Upper lobe of right lung (tissue), 1 donor: ENCODE results near the gene FUOM. TPM values are rescaled to one million over a fixed set of nuclear protein-coding genes. Genes with fewer than 3 reads are reported as not detected.
A peak's percentile ranks its signal among the peaks of the same experiment; 100 is the strongest.

Experiments
- ATAC-seq: fragments of 200-7000 bp; cut with Tn5 transposase; one replicate; pipeline ENCODE4 v1.9.1; 2020; ENCODE audit warnings: mild to moderate bottlenecking, moderate library complexity
- DNase-seq: peaks from one replicate; pipeline ENCODE4 v3.0.0-alpha.2; 2020
- H3K27ac ChIP-seq: fragments of 200-600 bp; one replicate; pipeline ENCODE4 v1.8.0; 2022
- H3K27me3 ChIP-seq: fragments of 200-600 bp; one replicate; pipeline ENCODE4 v1.8.0; 2022; ENCODE audit warnings: mild to moderate bottlenecking
- H3K36me3 ChIP-seq: fragments of 200-600 bp; one replicate; pipeline ENCODE4 v1.8.0; 2022
- H3K4me1 ChIP-seq: fragments of 200-600 bp; one replicate; pipeline ENCODE4 v1.8.0; 2022
- H3K4me3 ChIP-seq: fragments of 200-600 bp; one replicate; pipeline ENCODE4 v1.8.0; 2022; ENCODE audit warnings: mild to moderate bottlenecking
- H3K9me3 ChIP-seq: fragments of 200-600 bp; one replicate; pipeline ENCODE4 v1.8.0; 2022
- CTCF ChIP-seq: fragments of 200-600 bp; IDR thresholded peaks from one replicate; pipeline ENCODE4 v1.8.0; 2022; ENCODE audit warnings: antibody characterized with exemption
- intact Hi-C: fragments of 100-400 bp; cut with DNase I; formaldehyde crosslinking; loops from one replicate; pipeline ENCODE4 v1.11.0; 2022
- total RNA-seq: library from RNA; stranded (reverse); fragmentation: NEBNext Ultra II Directional; extraction: Animal tissue kit (Norgen Biotek cat#: 25700); gene quantifications from one replicate; pipeline ENCODE4 v1.2.1, GENCODE V29; 2021
- donor health status: DM: no; HTN: yes; CAD: no; lungs with severe emphysema.

Gene FUOM
- total RNA-seq, 1 donor from 2014 or later, result 21.2 TPM

DNA sequence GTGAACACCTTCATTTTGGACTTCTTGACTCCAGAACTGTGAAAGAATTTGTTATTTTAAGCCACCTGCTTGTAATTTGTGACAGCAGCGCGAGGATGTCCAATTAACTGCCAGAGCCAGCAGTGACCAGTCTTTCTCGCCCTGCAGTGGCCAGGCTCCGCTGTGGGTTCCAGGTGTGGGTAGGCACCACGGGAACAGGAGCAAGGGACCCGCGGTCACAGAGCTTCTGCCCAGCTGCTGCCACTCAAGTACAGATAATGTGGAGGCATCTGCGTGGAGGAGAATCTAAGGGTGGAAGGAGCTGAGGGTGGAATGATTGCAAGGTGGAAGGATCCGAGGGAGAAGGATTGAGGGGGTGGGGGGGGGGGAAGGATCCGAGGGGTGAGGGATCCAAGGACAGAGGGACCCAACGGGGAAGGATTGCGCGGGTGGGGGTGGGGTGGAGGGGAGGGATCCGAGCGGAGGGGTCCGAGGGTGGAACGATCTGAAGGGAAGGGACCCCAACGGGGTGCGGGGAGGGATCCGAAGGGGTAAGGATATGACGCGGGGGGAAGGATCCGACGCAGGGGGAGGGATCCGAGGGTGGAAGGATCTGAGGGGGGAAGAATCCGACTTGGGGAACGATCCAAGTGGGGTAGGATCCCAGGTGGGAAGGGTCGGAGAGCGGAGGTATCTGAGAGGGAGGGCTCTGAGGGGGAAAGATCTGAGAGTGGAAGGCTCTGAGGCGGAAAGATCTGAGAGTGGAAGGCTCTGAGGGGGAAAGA, 24.7 kb downstream of the FUOM start:
- H3K9me3 ChIP-seq, result no peaks in the 10 kb centered on the region
- intact Hi-C loops, result no loop called here
- H3K27ac ChIP-seq, result no peak overlapping the region
- H3K27me3 ChIP-seq, result peaks cover 70% of the 10 kb centered on the region
- ATAC-seq, result no peak
- H3K4me1 ChIP-seq, result peaks cover 20% of the 10 kb centered on the region
- no peak for TF ChIP-seq CTCF
- no peak for DNase-seq
- no peaks in the 10 kb centered on the region for H3K36me3 ChIP-seq
- H3K4me3 ChIP-seq, result no peak overlapping the region

DNA sequence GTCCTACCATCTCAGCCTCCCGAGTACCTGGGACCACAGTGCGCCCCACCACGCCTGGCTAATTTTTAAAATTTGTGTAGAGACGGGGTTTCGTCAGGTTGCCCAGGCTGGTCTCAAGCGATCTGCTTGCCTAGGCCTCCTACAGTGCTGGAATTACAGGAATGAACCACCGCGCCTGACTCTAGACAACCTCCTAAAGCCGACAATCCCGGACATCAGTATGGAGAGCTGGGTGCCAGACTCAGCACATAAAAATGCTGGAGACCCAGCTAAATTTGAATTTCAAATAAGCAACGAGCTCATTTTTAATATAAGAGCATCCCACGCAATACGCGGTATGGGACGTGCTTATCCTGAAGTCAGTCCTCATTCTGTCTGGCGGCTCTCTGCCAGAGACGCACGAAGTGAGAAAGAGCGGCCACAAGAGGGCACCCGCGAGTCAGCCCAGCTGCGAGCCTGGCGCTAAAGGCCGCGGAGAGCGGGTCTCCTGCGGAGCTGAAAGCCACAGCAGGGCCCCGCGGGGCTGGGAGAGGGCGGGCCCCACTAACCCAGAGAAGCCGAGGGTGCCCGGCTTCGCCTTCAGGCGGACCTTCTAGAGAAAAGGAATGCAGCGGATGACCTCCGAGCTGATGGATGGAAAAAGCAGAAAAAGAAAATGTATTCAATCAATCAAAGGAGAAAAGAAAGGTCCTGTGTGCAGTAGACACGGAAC, 28.2 kb downstream of the FUOM start:
- peak; percentile 92 for ATAC-seq
- no peak overlapping the region for H3K4me3 ChIP-seq

DNA sequence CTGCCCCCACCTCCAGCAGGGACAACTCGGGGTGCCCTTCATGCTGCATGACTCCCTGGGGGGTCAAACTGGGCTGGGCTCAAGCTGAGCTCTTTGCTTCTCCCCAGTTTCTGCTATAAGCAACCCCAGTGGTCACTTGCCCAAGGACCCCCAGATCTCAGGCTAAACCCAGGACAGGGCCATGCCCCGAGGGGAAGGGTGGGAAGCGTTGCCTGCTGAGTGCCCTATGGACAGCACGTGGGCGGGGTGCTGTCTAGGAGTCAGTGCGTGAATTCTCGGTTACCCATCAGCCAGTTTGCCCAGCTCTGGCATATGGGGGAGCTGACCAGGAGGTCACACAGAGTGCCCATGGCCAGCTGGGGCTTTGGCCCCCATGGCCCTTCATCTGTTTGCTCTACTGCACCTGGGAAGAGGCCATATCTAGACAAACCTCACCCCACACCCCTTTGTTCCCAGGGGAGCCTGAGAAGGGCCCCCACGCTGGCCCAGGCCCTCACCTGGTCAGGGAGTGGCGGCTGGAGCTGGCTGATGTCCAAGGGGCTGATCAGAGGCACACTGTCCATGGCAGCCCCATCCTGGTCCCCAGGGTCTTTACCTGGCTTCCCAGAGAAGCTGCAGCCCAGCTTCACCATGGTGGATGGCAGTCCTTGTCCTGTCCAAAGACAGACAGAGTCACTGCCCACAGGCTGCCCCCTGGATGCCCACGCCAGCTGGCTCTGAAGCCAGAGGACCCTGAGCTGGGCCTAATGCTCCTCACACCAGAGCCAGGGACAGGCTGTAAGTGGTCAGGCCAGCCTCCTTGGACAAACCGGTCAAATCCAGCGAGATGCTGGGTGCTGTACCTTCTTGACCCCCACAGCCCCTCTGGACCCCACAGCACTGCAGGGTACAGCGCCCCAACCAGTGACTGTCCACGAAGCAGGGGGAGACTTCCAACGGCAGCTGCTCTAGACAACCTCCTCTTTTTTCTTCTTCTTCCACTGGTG, 29.2 kb downstream of the FUOM start:
- no peak for TF ChIP-seq CTCF
- Histone ChIP-seq H3K4me1 (peaks cover 12% of the 10 kb centered on the region), H3K27me3 (peaks cover 71% of the 10 kb centered on the region), H3K9me3 (no peaks in the 10 kb centered on the region), H3K27ac (no peak overlapping the region), H3K4me3 (no peak overlapping the region), H3K36me3 (no peaks in the 10 kb centered on the region)
- DNase-seq, result no peak
- intact Hi-C loops, result no loop called here
- no peak for ATAC-seq

More for the DNA sequence above, 28.2 kb downstream of the FUOM start:
- H3K36me3 ChIP-seq, result no peaks in the 10 kb centered on the region
- no peaks in the 10 kb centered on the region for H3K9me3 ChIP-seq
- DNase-seq, result peak; percentile 92
- no peak overlapping the region for H3K27ac ChIP-seq
- H3K27me3 ChIP-seq, result peaks cover 73% of the 10 kb centered on the region
- intact Hi-C loops, result no loop called here
- peak; percentile 96 for TF ChIP-seq CTCF
- H3K4me1 ChIP-seq, result peaks cover 12% of the 10 kb centered on the region

GRCh38 chr10:133327651-133328357, 30.0 kb downstream of the FUOM start:
- Histone ChIP-seq H3K36me3 (no peaks in the 10 kb centered on the region), H3K4me3 (no peak overlapping the region), H3K4me1 (peaks cover 12% of the 10 kb centered on the region), H3K9me3 (no peaks in the 10 kb centered on the region), H3K27me3 (peaks cover 70% of the 10 kb centered on the region), H3K27ac (no peak overlapping the region)
- intact Hi-C loops, result no loop called here
- ATAC-seq (no peak), DNase-seq (no peak)
- no peak for TF ChIP-seq CTCF
